ENCODE measurements around the gene UBXN10.

GRCh38 chr1:20242890-20243479 is 57.1 kb downstream of the UBXN10 start:
- no peak for TF ChIP-seq EZH2 (IDR thresholded peaks at IDR 0.05)
- no peak for TF ChIP-seq POLR2AphosphoS5 (IDR thresholded peaks at IDR 0.05; ENCODE audit: borderline replicate concordance, low read depth, low read length)

Measured in SK-N-MC (cell line).